SU-DHL-6 (cell line): ENCODE measurements around the gene NME9.

Source experiments
- H2AFZ ChIP-seq: fragments of 200-600 bp; sonication (generic); 2 replicates; pipeline ENCODE4 v1.6.1; 2014; ENCODE audit warnings: low read depth, mild to moderate bottlenecking, moderate library complexity, mixed read lengths, antibody characterized with exemption, low read length; ENCODE audit not compliant: severe bottlenecking
- H3F3A ChIP-seq: fragments of 200-600 bp; shearing (Covaris generic); 2 replicates; pipeline ENCODE4 v1.6.0; 2016; ENCODE audit warnings: antibody characterized with exemption, mild to moderate bottlenecking; ENCODE audit not compliant: insufficient read depth
- H3K27ac ChIP-seq: fragments of 200-600 bp; sonication (generic); 2 replicates; pipeline ENCODE4 v1.5.1; 2016; ENCODE audit warnings: low read depth, mild to moderate bottlenecking, low read length, moderate library complexity, mixed read lengths
- H3K27me3 ChIP-seq: fragments of 200-600 bp; sonication (generic), shearing (Covaris generic); 2 replicates; pipeline ENCODE4 v1.6.0; 2014; ENCODE audit warnings: mild to moderate bottlenecking, low read length
- H3K36me3 ChIP-seq: fragments of 200-600 bp; sonication (generic); 2 replicates; pipeline ENCODE4 v1.6.1; 2014; ENCODE audit warnings: mild to moderate bottlenecking, low read length, mixed read lengths
- H3K4me2 ChIP-seq: fragments of 300-600, 200-600 bp; shearing (Covaris generic), sonication (generic); 2 replicates; pipeline ENCODE4 v1.6.0; 2014; ENCODE audit warnings: low read length, low read depth, mild to moderate bottlenecking; ENCODE audit not compliant: poor library complexity, severe bottlenecking
- H3K4me3 ChIP-seq: fragments of 200-600 bp; sonication (generic); 2 replicates; pipeline ENCODE4 v1.5.1; 2014; ENCODE audit warnings: antibody characterized with exemption, low read length, mild to moderate bottlenecking, mixed read lengths; ENCODE audit not compliant: insufficient read depth, poor library complexity, severe bottlenecking
- H3K79me2 ChIP-seq: fragments of 200-600 bp; sonication (generic); 2 replicates; pipeline ENCODE4 v1.6.1; 2014; ENCODE audit warnings: mild to moderate bottlenecking, low read length, moderate library complexity; ENCODE audit not compliant: insufficient read depth
- H3K9ac ChIP-seq: fragments of 200-600 bp; sonication (generic); 2 replicates; pipeline ENCODE4 v1.7.0; 2014; ENCODE audit warnings: mild to moderate bottlenecking, low read length
- H3K9me2 ChIP-seq: fragments of 200-600 bp; sonication (generic); replicated peaks from 2 replicates; pipeline ENCODE4 v1.6.1; 2014; ENCODE audit warnings: low read length; ENCODE audit not compliant: insufficient read depth
- H3K9me3 ChIP-seq: fragments of 200-600 bp; sonication (generic); 2 replicates; pipeline ENCODE4 v1.6.1; 2014; ENCODE audit warnings: low read length, mixed read lengths; ENCODE audit not compliant: insufficient read depth
- H4K20me1 ChIP-seq: fragments of 200-600 bp; sonication (generic); 2 replicates; pipeline ENCODE4 v1.6.1; 2014; ENCODE audit warnings: low read depth, mild to moderate bottlenecking, antibody characterized with exemption, low read length, moderate library complexity, mixed read lengths
- EZH2phosphoT487 ChIP-seq: fragments of 200-600 bp; sonication (generic), shearing (Covaris generic); conservative IDR thresholded peaks from 2 replicates; pipeline ENCODE4 v1.6.1; 2018; ENCODE audit warnings: mild to moderate bottlenecking, antibody characterized with exemption, low read length, moderate library complexity, mixed read lengths
- TF ChIP-seq, protein P1 (sequence below): fragments of 200-600 bp; sonication (generic); IDR thresholded peaks from one replicate; pipeline ENCODE4 v1.5.1; 2017; ENCODE audit warnings: antibody characterized with exemption, mild to moderate bottlenecking, low read length, moderate library complexity; ENCODE audit not compliant: insufficient read depth, poor library complexity, severe bottlenecking

NME9 gene

GRCh38 chr3:138374573-138375134 is 45.0 kb upstream of the NME9 start:
- Histone ChIP-seq H3K9ac (no peak overlapping the region), H3K27me3 (no peaks in the 10 kb centered on the region), H3K9me3 (no peaks in the 10 kb centered on the region), H4K20me1 (no peaks in the 10 kb centered on the region), H3K36me3 (no peaks in the 10 kb centered on the region), H2AFZ (no peak overlapping the region), H3K4me3 (no peak overlapping the region), H3K9me2 (no peaks in the 10 kb centered on the region), H3K4me2 (no peak overlapping the region), H3K27ac (no peak overlapping the region), H3F3A (no peaks in the 10 kb centered on the region), H3K79me2 (no peaks in the 10 kb centered on the region)
- TF ChIP-seq, protein P1, sequence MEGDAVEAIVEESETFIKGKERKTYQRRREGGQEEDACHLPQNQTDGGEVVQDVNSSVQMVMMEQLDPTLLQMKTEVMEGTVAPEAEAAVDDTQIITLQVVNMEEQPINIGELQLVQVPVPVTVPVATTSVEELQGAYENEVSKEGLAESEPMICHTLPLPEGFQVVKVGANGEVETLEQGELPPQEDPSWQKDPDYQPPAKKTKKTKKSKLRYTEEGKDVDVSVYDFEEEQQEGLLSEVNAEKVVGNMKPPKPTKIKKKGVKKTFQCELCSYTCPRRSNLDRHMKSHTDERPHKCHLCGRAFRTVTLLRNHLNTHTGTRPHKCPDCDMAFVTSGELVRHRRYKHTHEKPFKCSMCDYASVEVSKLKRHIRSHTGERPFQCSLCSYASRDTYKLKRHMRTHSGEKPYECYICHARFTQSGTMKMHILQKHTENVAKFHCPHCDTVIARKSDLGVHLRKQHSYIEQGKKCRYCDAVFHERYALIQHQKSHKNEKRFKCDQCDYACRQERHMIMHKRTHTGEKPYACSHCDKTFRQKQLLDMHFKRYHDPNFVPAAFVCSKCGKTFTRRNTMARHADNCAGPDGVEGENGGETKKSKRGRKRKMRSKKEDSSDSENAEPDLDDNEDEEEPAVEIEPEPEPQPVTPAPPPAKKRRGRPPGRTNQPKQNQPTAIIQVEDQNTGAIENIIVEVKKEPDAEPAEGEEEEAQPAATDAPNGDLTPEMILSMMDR: no peak
- no peak for TF ChIP-seq EZH2phosphoT487

DNA sequence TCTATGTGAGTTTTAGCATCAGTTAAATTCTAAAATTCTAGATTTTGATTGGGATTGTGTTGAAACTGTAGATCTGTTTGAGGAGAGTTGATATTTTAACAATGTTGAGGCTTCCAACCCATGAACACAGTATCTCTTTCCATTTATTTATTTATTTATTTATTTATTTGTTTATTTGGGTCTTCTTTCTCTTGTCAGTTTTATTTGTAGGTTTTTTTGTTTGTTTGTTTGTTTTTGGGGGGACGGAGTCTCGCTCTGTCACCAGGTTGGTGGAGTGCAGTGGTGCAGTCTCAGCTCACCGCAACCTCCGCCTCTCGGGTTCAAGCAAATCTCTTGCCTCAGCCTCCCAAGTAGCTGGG is 44.1 kb upstream of the NME9 start:
- no peak overlapping the region for H3K27ac ChIP-seq
- no peaks in the 10 kb centered on the region for H3K9me2 ChIP-seq
- H3K79me2 ChIP-seq: no peaks in the 10 kb centered on the region
- H3K9me3 ChIP-seq: no peaks in the 10 kb centered on the region
- no peaks in the 10 kb centered on the region for H3K27me3 ChIP-seq
- no peak for TF ChIP-seq EZH2phosphoT487
- TF ChIP-seq, protein P1: no peak
- no peaks in the 10 kb centered on the region for H4K20me1 ChIP-seq
- no peak overlapping the region for H3K9ac ChIP-seq
- H2AFZ ChIP-seq: no peak overlapping the region
- no peaks in the 10 kb centered on the region for H3K36me3 ChIP-seq
- H3F3A ChIP-seq: no peaks in the 10 kb centered on the region
- no peak overlapping the region for H3K4me2 ChIP-seq
- no peak overlapping the region for H3K4me3 ChIP-seq

DNA sequence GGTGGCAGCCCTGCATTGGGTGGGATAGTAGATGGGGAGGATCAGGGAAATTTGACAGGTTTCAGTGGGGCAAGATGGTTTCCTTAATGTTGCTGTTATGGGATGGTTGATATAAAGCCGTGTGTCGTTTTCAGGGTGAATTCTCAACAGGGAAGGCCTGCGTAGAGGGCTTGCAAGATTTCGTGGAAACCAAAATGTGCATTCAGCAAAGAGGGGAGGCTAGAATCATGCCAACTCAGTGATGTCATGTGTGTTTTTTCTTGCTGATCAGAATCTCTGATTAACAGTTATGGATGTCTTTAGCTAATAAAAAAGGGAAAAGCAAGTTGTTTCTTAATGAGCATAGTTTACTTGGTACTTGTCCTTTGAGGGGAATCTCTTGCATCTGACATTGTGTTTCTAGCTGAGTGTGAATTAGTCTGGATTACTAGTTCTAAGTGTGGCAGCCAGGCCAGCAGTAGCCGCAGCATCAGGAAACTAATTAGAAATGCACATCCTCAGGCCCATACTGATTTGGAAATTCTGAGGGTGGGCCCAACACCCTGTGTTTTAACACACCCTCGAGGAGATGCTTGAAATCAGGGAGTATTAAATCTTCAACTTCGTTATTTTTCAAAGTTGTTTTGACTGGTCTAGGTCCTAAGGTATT is 43.6 kb upstream of the NME9 start:
- no peak overlapping the region for H3K4me2 ChIP-seq
- H3K79me2 ChIP-seq: no peaks in the 10 kb centered on the region
- no peak for TF ChIP-seq EZH2phosphoT487
- TF ChIP-seq, protein P1: no peak

More for the DNA sequence above, 43.6 kb upstream of the NME9 start:
- no peaks in the 10 kb centered on the region for H3K9me2 ChIP-seq
- no peak overlapping the region for H3K9ac ChIP-seq
- no peaks in the 10 kb centered on the region for H3K9me3 ChIP-seq
- no peaks in the 10 kb centered on the region for H3K36me3 ChIP-seq
- H4K20me1 ChIP-seq: no peaks in the 10 kb centered on the region
- H3F3A ChIP-seq: no peaks in the 10 kb centered on the region
- H3K27me3 ChIP-seq: no peaks in the 10 kb centered on the region
- H3K4me3 ChIP-seq: no peak overlapping the region
- H2AFZ ChIP-seq: no peak overlapping the region
- no peak overlapping the region for H3K27ac ChIP-seq
